HG02763 (cell line): ENCODE results near the gene GTF2E1.

ENCODE experiments used
- ATAC-seq: cut with Tn5 transposase; IDR thresholded peaks from one replicate; pipeline ENCODE4 v1.9.1; 2021; ENCODE audit warnings: mild to moderate bottlenecking, moderate library complexity; ENCODE audit not compliant: unreplicated experiment

GTF2E1 gene

GRCh38 chr3:120797857-120798256, 55.3 kb downstream of the GTF2E1 start:
- no peak for ATAC-seq

GRCh38 chr3:120798346-120798745, 55.8 kb downstream of the GTF2E1 start:
- ATAC-seq = no peak

- ATAC-seq = no peak
Measured at GRCh38 chr3:120800625-120801024, 58.1 kb downstream of the GTF2E1 start.

GRCh38 chr3:120801484-120801883, 58.9 kb downstream of the GTF2E1 start:
- peak; percentile 74 for ATAC-seq

GRCh38 chr3:120802916-120803315, 60.4 kb downstream of the GTF2E1 start:
- ATAC-seq = no peak

- ATAC-seq = no peak
Measured at GRCh38 chr3:120816728-120817127, 74.2 kb downstream of the GTF2E1 start.

GRCh38 chr3:120820748-120821147, 78.2 kb downstream of the GTF2E1 start:
- no peak for ATAC-seq

- ATAC-seq = no peak
Measured at GRCh38 chr3:120821426-120821825, 78.9 kb downstream of the GTF2E1 start.

GRCh38 chr3:120823156-120823555, 80.6 kb downstream of the GTF2E1 start:
- ATAC-seq = no peak

- no peak for ATAC-seq
Measured at GRCh38 chr3:120824613-120825012, 82.1 kb downstream of the GTF2E1 start.

GRCh38 chr3:120828796-120829195, 86.3 kb downstream of the GTF2E1 start:
- no peak for ATAC-seq

GRCh38 chr3:120831066-120831465, 88.5 kb downstream of the GTF2E1 start:
- no peak for ATAC-seq
